HG03378 (cell line): Measurements from ENCODE around the gene GCK.
"Not testable (repeated sequence)": the region's sequence is repeated elsewhere in the genome, so short reads cannot be mapped to it uniquely, and the experiment has no call there.

Experiments
- ATAC-seq: cut with Tn5 transposase; IDR thresholded peaks from one replicate; pipeline ENCODE4 v1.9.1; 2021; ENCODE audit warnings: mild to moderate bottlenecking, moderate library complexity; ENCODE audit not compliant: unreplicated experiment

The GCK gene

DNA sequence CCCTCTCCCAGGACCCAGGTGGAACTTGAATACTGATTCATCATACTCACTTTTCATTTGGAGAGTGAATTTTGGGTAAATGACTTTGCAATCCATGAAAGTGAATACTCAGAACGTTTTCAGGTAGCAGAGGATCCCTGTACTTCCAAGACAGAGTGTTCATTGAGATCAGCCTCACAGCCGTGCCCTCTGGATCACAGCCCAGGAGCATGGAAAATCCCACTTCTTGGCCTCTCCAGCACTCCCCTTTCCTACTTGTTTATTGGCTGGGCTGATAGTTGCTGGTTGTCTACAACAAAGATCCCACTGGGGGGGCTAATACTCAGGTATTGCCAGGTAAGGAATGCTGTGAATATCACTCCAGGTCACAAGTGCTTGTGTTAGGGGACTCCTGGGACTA is 5.9 kb downstream of the GCK start:
- no peak for ATAC-seq

DNA sequence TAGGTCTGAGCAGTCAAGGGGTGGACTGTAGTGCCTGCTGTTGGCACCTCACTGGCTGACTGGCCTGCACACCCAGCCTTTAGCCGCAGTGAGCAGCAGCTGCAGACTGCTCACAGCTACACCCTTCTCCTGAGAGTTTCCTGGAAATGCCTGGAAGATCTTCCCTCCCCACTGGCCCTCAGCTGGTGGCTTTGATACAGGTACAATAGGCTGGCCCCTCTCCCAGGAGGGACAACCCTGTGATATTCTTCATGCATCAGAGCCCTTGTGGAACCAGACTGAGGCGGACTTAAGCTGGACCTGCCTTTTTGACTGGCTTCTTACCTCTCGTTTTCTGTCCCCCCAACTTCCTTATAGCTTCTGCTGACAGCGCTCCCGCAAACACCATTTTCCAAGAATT is 6.4 kb downstream of the GCK start:
- no peak for ATAC-seq

DNA sequence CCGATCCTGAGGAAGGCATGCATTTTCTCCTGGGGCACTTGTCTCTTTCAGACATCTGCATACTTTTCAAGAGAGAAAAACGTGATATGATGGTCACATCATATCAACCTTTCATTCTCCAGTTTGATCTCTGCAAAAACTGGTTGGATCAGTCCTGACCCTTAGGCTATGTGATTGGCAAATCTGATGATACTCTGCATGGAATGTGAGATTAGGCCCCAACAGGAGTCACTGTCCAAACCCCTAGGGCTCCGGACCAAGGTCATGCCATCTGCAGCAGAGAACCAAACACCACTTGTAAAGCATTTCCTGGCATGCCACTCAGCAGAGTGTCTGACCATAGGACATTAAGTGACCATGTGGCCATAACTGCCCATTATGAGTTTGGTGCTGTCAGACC is 8.6 kb downstream of the GCK start:
- ATAC-seq: no peak

DNA sequence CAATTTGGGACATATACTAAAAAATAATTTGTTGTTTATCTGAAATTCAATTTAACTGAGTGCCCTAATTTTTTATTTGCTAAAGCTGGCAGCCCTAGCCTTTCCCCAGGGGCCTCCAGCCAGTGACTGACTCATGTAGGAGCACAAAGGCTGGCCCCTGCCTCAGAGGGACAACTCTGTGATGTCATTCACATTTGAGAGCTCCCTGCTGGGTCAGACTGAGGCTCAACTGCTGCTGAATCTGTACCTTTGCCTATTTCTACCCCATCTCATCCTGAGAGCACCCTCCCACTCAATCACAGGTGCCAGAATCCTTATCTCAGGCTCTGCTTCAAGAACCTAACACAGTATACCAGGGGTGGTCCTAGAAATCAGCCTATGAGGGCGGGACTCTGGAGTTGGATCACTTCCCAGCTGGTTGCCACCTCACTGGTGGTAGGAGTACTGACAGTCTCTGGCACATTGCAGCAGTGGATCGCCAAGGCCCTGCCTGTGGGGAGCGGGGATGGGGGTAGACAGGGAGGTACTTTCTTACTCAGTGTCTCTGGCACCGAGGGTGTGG is 11.6 kb downstream of the GCK start:
- ATAC-seq: no peak

DNA sequence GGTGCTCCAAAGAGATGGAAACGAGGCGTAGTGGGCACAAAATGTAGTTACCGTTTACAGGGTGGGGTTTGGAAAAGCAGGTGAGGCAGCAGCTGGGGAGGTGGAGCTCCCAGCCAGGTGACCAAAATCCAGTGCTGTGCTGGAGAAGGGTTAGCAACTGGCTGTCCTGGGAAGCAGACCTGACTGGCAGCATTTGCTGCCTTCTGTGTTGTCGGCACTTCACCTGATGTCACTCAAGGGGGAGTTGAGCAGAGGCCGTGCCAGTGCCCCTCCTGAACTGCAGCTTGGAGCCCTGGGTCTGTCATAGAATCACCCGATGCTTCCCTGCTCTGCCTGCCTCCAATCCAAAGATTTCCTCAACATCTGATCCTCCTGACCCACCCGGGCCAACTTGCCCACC is 12.8 kb downstream of the GCK start:
- no peak for ATAC-seq

GRCh38 chr7:44175730-44176129 is 13.5 kb downstream of the GCK start:
- no peak for ATAC-seq

GRCh38 chr7:44174694-44174948 is 14.6 kb downstream of the GCK start:
- ATAC-seq: not testable (repeated sequence)

DNA sequence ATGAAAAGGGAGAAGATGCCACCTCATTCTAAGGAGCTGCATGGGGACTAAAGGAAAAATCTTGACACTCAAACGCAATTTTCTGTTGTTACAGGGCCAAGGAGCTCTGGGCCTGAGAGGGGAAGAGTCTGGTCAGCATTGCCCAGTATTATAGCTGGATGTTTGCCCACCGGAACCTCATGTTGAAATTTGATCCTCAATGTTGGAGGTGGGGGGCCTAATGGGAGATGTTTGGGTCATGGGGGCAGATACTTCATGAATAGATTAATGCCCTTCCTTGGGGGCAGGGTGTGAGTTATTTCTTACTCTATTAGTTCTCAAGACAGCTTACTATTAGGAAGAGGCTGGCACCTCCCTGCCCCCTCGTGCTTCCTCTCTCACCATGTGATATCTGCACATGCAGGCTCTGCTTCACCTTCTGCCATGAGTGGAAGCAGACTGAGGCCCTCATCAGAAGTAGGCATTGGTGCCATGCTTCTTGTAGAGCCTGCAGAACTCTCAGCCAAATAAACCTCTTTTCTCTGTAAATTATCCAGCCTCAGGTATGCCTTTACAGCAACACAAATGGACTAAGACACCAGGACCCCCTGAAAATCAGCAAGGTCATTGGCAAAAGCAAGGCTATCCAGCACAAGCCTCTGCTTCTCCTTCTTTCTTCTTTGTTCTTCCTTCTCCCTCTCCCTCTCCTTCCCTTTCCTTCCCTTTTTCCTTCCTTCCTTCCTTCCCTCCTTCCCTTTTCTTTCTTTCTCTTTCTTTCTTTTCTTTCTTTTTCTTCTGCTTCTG is 15.1 kb downstream of the GCK start:
- no peak for ATAC-seq

- ATAC-seq: no peak
These were observed 16.3 kb downstream of the GCK start for GRCh38 chr7:44172803-44173424.

- no peak for ATAC-seq
These were observed 16.9 kb downstream of the GCK start for GRCh38 chr7:44172352-44172751.

DNA sequence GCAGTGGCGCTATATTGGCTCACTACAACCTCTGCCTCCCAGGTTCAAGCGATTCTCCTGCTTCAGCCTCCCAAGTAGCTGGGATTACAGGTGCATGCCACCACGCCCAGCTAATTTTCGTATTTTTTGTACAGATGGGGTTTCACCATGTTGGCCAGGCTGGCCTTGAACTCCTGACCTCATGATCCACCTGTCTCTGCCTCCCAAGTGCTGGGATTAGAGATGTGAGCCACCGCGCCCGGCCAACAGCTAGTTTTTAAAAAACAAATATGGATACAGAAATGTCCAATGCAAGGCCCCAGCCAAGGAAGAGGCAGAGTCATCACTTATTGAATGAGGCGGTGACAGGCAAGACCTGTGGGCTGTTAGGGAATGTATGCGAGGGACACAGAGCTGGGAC is 17.3 kb downstream of the GCK start:
- not testable (repeated sequence) for ATAC-seq

GRCh38 chr7:44167920-44168319 is 21.3 kb downstream of the GCK start:
- ATAC-seq: no peak

DNA sequence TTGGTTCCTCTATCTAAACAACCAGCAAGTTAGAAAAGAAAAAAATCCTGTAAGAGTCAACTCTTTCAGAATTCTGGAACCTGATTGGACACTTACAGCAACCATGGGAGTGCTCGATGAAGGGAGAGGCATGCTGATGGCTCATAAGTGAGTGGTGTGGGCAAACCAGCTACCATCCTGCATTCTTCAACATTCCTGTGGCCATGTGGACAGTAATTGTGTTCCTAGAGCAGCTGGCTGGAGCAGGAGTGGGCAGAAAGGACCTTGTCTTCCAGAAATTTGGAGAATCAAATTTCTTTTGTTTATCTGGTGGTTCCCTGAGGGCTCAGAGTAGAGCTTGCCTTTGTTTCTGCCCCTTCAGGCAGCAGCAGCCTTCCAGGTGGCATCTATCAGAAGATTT is 25.6 kb downstream of the GCK start:
- no peak for ATAC-seq

DNA sequence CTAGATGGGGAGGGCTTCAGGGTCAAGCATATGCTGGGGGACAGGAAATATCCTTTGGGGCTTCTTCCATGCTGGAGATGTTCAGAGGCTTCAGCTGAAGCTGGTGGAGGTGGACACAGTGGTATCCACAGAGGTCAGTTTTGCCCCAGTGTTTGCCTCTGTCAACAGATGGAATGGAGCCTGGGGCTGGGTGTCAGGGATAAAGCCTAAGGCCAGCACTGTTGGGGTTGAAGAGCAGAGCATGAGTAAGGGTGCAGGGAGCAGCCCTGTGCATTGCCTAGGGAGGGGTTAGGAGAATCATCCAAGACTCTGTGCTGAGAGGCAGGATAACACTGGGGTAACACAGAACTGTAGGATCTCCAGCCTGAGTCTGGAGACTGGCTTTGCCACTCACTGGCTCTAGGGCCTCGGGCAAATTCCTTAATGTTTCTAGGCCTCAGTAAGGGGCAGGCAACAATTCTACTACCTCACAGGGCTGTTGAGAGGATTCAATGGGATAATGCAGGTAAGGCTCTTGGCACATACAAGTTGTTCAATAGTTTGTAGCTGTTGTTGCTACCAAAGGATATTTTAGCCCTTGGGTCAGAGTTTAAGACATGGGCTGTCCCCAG is 26.3 kb downstream of the GCK start:
- ATAC-seq: no peak

- no peak for ATAC-seq
These were observed 27.1 kb downstream of the GCK start for GRCh38 chr7:44162179-44162578.

GRCh38 chr7:44161371-44161770 is 27.9 kb downstream of the GCK start:
- ATAC-seq: no peak

DNA sequence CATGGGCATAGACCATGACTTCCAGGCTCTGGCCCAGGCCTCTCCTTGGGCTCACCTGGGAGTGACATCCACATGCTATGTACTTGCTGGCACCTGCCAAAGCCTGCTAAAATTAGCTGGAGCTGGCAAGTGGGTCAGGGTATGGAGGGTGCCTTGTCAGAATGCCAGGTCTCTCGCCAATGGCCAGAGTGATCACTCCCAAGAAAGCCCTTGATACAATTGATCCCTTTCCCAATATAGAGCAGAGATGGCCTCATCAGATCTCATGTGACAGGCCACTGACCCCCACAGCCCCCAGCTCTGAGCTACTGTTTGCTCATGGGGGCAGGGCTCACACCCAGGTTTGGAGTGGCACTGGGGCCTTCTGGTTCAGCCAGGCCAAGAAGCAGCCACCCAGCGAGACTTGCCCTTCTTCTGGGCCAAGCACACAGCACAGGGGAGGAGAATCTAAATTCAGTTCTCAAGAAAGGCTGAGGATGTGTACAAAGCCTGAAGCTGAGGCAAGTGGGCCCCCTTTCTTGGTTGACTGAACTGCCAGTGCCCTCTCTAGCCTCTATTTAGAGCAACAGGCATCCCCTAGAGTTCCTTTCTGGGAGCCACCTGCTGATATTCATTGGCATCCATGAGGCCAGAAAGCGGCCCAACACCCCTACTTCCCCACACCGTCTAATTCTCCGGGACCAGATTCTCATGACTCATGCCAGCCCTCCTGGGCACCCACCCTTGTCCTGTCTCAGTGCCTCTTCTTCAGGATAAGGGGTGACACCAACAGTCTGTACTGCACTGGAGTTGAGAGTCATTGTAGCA is 29.2 kb downstream of the GCK start:
- ATAC-seq: no peak

DNA sequence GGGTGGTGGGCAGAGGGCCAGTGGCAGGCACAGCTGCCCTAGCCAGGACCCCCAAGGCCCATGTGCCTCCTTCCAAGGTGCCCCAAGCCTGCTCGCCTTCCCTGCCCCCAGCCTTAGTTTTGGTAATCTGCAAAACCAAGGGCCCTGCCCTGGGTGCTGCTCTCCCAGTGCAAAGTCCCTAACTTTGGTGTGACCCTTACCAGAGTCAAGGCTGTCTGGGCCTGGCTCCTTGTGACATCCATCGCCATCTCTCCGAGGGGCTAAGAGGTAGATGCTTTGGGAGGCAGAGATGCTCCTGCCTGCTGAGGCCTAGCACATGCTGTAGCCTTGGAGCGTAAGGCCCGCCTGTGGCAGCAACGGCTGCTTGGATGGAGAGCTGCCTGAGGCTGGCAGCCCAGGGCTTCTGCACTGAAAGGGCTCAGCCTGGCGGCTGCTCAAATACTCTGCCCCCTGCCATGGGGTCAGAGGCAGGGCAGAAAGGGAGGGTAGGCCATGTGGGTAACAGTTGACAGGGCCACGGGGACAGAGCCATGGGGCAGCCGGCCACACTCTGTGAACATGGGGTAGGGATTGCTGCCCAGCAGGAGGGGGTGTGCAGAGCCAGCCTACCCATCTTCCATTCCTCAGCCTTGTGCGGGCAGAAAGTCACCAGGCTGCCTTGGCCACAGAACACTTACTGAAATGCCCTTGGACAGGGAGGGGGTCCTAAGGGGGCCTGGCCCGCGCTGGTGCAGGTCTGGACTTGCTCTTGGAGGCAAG is 30.2 kb downstream of the GCK start:
- no peak for ATAC-seq

GRCh38 chr7:44158096-44158872 is 31.0 kb downstream of the GCK start:
- no peak for ATAC-seq
